GM18861 (cell line): ENCODE data around the gene MTHFS.
A peak's percentile ranks its signal among the peaks of the same experiment; 100 is the strongest.
"Not testable (repeated sequence)": the region's sequence is repeated elsewhere in the genome, so short reads cannot be mapped to it uniquely, and the experiment has no call there.

Experiments
- ATAC-seq: cut with Tn5 transposase; IDR thresholded peaks from one replicate; pipeline ENCODE4 v1.9.1; 2021; ENCODE audit not compliant: unreplicated experiment

The MTHFS gene

DNA sequence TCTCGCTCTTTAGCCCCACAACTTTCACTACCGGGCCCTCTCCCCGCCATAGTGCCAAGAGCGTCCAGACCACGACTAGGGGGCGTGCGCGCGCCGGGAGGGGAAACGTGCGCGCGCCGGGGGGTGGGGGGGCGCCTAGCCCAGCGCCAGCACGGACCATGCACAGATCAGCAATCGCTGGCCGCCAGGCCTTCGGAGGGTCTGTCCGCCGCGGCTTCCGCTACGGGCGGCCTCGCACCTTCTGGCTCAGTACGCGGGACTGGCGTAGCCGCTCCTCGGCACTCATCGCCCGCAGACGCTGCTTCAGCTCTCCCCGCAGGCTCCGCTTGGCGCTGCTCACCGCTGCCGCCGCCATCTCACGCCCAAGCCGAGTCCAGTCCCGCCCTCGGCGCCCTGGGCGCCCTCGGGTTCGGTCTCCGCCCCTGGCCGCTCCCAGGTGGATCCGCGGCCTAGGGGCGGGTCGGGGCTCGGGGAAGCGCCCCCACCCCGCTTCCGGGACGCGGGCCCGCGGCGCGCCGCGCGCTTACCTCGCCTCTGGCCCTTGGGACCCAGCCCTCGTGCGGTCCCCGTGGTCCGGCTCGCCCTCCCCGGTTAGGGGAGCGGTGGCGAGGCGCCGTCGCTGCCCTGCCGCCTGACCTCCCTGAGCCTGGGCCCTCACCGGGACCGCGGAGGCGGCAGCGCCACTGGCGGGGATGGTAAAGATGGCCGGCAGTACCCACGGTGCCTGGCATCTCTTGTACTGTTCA is at the start of gene MTHFS:
Gene MTHFS (minus strand): TSS at position 381 of the 746 bp plus-strand sequence. CDS start 26 bp downstream, at position 355.
- ATAC-seq, result peak; percentile 48

DNA sequence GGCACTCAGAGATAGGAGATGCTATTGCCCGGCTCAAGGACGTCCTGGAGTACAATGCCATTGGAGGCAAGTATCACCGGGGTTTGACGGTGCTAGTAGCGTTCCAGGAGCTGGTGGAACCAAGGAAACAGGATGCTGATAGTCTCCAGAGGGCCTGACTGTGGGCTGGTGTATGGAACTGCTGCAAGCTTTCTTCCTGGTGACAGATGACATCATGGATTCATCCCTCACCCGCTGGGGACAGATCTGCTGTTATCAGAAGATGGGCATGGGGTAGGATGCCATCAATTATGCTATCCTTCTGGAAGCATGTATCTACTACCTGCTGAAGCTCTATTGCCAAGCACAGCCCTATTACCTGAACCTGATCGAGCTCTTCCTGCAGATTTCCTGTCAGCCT is 47.8 kb upstream of the MTHFS start:
- no peak for ATAC-seq

DNA sequence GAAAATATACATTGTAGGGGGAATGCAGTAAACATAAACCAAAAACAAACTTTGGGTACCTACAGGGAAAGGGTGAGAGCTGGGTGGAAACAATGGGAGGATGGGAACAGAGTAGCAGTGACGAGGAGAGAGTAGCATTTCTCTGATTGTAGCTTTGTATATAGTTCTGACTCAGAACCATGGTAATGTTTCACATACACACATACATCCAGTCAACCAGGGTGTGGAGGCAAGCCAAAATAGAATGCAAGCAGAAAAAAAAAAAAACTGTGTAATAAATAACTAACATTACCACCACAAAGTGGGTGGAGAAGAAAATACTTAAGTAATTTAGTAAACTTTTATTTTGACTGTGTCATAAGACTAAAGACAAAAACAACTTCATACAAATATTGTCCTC is 47.0 kb upstream of the MTHFS start:
- peak; percentile 94 for ATAC-seq

DNA sequence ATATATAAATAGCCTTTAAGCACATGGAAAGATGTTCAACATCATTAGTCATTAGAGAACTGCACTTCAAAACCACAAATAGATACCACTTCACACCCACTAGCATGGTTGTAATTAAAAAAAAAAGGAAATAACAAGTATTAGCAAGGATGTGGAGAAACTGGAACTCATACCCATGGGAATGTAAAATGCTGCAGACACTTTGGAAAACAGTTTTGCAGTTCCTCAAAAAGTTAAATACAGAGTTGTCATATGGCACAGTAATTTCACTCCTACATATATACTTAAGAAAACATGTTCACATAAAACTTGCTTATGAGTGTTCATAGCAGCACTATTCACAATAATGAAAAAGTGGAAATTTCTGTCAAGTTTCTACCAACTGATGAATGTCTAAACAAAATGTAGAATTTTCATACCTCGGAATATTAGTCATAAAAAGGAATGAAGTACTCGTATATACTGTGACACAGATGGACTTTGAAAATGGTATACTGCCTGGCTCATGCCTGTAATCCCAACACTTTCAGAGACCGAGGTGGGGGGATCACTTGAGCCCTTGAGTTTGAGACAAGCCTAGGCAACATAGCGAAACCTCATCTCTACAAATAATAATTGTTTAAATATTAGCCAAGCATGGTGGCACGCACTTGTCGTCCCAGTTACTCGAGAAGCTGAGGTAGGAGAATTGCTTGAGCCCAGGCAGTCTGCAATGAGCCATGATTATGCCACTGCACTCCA is 46.1 kb upstream of the MTHFS start:
- ATAC-seq, result no peak

DNA sequence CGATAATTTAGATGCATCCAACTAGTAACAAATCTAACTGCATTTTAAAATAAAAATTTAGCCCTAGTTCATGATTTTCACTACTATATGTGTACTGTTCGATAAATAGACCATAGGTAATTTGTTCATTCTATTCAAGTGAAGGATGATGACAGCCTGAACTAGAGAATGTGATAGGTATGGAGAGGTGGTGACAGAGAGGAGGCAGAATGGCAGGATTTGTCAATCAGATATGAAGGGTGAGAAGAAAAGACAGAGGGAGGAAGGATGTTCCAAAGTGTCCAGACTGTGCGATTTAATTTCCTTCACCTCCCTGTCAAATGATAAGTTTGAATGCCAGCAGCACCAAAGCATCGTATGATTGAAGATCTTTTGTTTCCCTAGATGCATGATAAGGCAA is 42.6 kb upstream of the MTHFS start:
- ATAC-seq, result no peak

DNA sequence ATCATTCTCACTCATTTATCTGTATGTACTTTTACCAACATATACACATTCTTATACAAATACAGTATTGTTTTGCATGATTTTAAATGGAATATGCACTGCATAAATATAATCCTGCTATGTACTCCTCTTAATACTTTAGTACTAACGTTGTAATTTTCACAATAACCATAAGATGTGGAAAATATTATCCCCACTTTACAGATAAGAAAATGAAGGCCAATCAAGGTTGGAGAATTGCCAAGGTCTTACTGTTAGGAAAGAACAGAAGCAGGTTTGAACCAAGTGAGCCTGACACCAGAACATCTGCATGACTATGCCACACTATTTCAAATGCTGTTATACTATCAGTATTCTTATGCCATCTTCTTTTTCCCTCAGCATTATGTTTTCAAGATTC is 41.3 kb upstream of the MTHFS start:
- no peak for ATAC-seq

DNA sequence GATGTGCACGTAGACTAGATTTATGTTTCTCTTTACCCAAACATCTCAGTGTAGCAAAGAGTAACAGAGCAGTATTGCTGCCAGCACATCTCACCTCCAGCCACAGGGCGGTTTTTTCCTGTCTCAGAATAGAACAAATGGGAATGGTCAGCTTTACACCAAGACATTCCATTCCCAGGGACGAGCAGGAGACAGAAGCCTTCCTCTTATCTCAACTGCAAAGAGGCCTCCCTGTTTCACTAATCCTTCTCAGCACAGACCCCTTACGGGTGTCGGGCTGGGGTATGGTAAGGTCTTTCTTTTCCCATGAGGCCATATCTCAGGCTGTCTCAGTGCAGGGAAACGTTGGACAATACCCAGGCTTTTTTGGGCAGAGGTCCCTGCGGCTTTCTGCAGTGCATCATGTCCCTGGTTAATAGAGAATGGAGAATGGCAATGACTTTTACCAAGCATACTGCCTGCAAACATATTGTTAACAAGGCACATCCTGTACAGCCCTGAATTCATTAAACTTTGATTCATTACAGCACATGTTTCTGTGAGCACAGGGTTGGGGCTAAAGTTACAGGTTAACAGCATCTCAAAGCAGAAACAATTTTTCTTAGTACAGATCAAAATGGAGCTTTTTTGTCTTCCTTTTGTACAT is 38.9 kb upstream of the MTHFS start:
- not testable (repeated sequence) for ATAC-seq

DNA sequence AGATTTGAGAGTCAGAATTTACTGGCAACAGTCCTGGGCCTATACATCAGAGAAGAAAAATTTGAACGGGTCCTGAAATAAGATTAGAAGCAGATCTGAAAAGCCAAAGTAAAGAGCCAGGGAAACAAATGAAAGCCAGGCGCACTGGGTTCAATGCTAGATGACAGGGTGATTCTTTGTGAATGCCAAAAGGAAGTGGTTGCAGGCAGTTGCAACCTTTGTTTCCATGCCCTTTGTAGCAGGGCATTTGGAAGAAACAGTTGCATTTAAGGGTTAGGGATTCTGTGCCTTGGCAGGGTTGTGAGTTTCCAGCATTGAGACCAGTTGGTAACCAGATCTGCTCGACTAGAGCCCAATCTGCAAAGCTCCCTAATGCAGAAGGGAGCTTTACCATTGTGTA is 36.4 kb upstream of the MTHFS start:
- ATAC-seq, result no peak

DNA sequence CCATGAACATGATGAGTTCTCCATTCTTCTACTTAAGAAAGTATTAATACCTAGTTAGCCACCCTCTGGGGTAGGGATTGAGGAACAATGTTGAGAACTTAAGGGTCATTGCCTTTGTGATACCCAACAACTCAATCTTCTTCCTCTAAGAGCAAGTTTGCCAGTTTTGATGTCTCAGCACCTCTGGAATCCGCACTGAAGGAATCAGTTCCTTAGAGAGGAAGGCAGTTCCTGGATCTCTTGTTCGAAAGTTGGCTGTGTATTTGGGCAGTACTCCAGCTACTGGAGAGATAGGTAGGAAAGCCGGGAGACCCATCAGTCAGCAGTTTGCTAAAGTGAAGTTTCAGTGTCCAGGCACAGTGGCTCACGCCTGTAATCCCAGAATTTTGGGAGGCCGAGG is 35.6 kb upstream of the MTHFS start:
- no peak for ATAC-seq

DNA sequence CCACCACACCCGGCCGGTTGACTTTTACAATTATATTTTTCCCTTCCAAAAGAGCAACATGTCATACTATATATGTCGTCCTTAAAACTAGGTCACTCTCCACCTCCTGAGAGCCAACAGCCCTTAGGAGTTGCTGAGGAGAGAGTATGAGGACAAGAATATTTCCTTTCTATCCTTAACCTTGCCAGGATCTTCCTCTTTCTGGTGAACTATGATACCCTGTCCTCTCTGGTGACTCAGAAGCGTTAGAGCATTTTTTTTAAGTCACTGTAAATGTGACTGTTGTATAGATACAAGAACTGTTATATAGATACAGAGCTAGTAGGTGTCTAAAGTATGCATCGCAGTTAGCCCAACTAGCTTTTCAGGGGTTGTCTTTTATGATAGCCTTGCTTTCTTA is 33.7 kb upstream of the MTHFS start:
- ATAC-seq, result no peak

DNA sequence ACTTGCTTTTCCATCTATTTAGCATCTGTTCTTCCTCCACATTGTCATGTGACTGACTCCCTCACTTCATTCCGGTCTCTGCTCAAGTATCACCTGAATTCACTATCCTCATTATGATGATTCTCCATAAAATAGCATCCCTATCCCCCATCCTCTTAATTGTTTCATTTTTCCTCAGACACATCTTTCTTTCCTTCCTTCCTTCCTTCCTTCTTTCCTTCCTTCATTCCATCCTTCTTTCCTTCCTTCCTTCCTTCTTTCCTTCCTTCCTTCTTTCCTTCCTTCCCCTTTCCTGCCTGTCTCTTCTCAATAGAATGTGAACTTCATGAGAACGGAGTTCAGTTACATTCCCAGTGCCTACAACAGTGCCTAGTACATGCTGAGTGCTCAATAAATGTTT is 32.6 kb upstream of the MTHFS start:
- ATAC-seq, result no peak

DNA sequence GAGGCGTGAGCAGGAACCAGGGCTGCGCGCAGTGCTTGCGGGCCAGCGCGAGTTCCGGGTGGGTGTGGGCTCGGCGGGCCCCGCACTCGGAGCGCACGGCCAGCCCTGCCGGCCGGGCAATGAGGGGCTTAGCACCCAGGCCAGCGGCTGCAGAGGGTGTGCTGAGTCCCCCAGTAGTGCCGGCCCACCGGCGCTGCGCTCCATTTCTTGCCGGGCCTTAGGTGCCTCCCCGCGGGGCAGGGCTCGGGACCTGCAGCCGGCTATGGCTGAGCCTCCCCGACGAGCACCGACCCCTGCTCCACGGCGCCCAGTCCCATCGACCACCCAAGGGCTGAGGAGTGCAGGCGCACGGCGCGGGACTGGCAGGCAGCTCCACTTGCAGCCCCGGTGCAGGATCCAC is 29.3 kb upstream of the MTHFS start:
- ATAC-seq, result not testable (repeated sequence)

DNA sequence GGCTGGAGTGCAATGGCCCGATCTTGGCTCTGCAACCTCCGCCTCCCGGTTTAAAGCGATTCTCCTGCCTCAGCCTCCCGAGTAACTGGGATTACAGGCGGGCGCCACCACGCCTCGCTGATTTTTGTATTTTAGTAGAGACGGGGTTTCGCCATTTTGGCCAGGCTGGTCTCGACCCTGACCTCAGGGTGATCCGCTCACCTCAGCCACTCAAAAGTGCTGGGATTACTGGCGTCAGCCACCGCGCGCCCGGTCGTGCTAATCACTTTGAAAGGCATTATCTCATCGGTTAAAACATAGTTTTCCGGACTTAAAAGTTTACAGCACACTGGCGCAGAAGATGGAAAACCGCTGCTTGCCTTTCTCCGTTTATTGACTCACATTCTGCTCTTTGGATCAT is 27.6 kb upstream of the MTHFS start:
- no peak for ATAC-seq

DNA sequence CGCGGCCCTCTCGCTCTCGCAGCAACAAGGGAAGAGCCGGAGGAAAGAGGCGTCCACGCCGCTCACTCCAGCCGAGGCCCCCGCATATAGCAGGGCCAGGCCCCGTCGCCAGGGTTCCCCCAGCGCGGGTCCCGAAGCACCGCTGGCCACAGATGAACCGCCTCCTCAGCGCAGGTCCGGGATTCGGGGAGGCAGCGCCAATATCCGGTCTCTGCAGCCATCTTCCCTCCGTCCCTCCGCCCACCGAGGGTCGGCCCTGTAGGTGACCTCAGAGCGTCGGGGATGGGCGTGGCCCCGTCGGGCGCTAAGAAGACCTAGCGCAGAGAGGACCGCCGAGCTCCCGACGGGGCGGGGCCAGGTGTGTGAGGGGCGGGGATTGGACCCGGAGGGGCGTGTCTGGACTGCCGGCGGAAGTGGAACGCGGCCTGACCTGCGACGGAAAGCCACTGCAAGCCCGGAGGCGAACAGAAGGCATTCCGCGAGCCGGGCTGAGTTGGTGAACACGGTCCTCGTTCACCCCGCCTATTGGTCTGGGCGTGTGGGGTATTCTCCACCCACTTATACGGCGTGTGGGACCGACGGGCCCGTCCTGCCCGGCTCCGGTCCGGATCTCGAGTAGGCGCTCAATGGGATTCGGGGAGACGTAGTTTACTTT is 26.8 kb upstream of the MTHFS start:
- ATAC-seq, result peak; percentile 95

DNA sequence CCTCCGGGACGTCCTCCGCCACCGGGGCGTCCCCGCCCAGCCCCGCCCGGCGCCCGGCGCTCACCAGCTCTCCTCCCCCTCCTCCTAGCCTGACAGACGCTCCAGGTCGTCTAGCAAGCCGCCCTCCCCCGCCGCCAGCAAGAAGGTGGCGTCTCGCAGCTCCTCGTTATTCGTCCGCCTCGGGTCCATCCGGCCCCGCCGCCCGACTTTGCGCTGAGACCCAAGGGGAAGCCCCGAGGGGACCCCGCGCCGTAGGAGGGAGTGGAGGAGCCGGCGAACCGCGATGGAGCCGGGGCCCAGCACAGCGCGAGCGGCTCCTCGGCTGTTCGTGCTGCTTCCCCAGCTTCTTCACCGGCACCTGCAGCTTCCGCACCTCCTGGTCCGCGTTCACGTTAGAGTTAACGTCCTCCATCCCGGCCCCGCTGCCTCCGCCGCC is 26.3 kb upstream of the MTHFS start:
- ATAC-seq, result peak; percentile 26

DNA sequence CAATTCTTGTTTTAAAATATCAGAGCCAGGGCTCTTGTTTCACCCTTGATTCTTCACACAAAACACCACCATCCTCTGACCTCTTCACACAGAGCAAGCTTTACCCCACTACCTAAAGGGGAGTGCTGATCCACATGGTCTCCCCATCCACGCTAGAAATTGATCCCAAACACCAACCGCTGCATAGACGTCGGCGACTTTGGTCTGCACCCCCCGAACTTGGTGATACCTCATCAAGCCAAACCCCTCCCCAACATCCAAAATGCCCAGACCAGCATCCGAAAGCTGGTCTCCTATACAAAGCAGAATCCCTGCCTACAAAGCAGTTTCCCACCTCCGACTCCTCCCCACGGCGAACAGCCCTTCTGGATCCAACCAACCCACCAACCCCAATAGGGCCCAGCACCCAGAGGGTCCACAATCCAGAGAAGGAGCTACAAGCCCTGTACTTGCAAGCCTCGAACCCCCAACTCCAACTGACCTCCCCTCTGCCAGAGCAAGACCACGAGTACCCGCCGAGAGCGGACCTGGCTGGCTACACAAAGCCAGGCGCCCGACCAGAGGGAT is 25.8 kb upstream of the MTHFS start:
- no peak for ATAC-seq

DNA sequence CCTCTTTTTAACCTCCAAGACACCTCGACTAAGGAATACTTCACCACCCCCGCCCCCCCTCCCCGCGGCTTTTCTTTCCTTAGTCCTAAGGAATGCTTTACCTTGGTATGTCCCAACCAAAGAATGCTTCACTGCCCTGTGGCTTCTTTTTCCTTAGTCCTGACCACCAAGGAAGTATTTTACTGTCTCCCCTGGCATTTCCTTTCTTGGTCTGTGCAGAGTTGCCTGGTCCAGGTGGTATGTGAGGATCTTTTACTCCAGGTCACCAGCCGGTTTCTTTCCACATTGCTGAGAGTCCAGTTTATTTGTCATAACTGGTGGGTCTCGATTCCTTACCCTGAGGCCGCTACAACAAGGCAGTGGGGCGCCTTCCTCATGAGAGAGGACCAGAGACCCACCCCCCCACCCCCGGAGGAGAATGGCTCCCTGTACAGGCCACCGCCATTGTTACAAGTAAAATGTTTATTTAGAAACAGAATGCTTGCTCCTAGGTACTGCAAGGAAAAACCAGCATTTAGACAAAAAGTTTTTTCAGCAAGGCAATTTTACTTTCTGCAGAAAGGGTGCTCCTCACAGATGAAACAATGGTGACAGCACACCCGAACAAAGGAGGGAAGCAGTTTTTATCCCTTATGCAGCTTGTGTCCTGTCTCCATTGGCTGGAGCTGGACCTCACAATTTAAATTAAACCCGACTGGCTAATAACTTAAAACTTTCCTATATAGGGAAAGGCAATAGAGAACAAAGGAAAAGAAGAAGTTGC is 23.1 kb upstream of the MTHFS start:
- no peak for ATAC-seq

DNA sequence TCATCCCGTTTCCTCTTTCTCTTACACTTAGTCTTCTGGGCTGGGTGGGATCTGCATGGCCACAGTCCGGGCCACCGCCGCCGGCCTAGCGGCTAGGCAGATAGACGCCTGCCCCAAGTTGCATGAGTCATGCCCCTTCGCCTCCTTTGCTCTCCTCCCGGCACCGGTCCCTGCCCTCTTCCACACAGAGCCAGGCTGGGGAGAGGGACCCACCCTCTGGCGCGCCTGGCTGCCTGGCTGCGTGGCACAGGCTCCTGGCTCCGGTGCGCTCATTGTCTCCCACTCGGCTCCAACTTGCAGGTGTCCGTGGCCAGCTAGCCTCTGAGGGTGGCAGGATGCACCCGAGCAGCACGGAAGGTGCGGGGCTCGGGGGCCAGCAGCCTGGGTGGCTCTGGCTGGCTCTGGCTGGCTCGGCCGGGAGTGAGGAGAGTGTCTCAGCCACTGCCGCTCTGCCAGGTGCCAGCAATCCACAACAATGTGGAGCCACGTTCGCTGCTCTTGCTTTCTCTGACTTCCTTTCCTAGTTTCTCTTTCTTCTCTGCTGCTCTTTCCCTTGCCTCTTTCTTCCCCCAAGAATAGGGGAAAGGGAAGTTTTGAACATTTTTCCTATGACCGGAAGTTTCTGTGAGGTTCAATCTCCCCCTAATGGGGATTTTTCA is 22.4 kb upstream of the MTHFS start:
- no peak for ATAC-seq

DNA sequence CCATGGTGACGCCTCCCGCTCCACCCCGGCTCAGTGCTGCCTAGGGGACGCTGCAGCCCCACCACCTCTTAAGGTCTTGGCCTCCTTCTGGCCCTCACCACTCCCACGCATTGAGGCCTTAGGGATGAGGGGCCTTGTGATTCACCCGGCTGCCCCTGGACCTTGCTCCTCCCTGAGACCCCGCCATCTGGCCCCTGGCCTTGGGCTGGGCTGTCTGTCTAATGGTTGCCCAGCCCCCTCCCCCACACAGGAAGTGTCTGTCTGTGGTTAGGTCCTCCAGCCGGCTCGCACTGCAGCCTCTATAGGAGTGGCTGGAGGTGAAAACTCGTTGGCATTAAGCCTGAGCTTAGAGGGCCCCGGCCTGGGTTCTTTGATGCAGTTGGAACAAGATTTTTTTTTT is 21.5 kb upstream of the MTHFS start:
- ATAC-seq, result no peak
